ENCODE measurements around the gene FAM131A. TPM values are rescaled to one million over a fixed set of nuclear protein-coding genes. Genes with fewer than 3 reads are reported as not detected.
A peak's percentile ranks its signal among the peaks of the same experiment; 100 is the strongest.

Gene FAM131A
- total and polyA plus RNA-seq, 4 donors = 35.4 to 57.3 (median 46.9) TPM

- Histone ChIP-seq H3K4me3 (ENCODE audit: low read depth, low read length) (peak overlapping the region; percentile 77), H3K4me1 (ENCODE audit: control insufficient read depth, insufficient read depth, low read length) (peaks cover 37% of the 10 kb centered on the region), H3K36me3 (ENCODE audit: control insufficient read depth, insufficient read depth, low read length) (peaks cover 40% of the 10 kb centered on the region), H3K9me3 (ENCODE audit: control insufficient read depth, insufficient read depth, low read length) (no peaks in the 10 kb centered on the region), H3K27ac (ENCODE audit: low read depth, low read length) (peak overlapping the region; percentile 87), H3K27me3 (ENCODE audit: control insufficient read depth, insufficient read depth, low read length) (no peaks in the 10 kb centered on the region)
- no peak for DNase-seq (ENCODE audit: low read depth in 4 of 6, low spot score in 6 of 6)
- whole genome bisulfite sequencing (ENCODE audit: insufficient coverage) = 4% methylated on average over 3 of the region's 6 CpGs
These were observed 21.9 kb upstream of the FAM131A start for GRCh38 chr3:184315543-184315867.

DNA sequence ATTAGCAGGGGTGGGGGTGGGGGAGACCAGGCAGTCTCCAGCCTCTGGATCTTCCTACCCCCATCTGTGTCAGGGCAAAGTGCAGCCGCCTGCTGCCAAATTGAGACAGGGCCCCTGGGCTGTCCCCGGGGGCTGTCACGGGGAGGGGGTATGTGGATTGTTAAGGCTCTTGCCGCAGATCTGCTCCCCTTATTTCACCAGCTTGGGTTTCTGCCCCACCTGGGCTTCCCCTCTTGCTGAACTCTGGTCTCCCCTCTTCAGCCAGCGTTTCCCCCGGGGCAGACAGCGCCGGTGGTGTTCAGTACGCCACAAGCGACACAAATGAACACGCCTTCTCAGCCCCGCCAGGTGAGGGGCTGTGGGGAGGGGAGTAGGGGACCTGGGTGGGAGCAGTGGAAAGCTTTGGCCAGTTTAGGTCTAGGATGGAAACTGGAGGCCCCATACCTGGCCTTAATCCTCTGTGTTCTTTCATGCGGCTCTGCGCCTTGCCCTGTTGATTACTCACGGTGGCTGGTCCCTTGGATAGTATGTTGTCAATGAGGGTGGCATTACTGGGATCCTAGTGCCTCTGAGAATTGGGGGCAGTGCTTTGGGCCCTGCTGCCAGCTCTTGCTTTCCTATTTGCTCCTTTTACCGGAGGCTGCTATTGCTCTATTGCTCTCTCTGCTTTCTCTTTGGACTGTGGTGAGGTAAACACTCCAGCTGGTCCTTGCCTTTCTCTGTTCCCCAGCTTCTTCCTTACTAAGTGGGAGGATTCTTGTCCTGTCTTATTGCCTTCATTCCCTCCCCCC is 21.3 kb upstream of the FAM131A start:
- peaks cover 45% of the 10 kb centered on the region for H3K36me3 ChIP-seq (ENCODE audit: control insufficient read depth, insufficient read depth, low read length)
- peak overlapping the region; percentile 77 for H3K4me3 ChIP-seq (ENCODE audit: low read depth, low read length)
- H3K9me3 ChIP-seq (ENCODE audit: control insufficient read depth, insufficient read depth, low read length) = no peaks in the 10 kb centered on the region
- H3K27me3 ChIP-seq (ENCODE audit: control insufficient read depth, insufficient read depth, low read length) = no peaks in the 10 kb centered on the region
- H3K27ac ChIP-seq (ENCODE audit: low read depth, low read length) = peak overlapping the region; percentile 87
- no peak for DNase-seq (ENCODE audit: low read depth in 4 of 6, low spot score in 6 of 6)
- H3K4me1 ChIP-seq (ENCODE audit: control insufficient read depth, insufficient read depth, low read length) = peaks cover 37% of the 10 kb centered on the region
- 58% methylated on average over 6 of the region's 16 CpGs for WGBS (ENCODE audit: insufficient coverage)

- Histone ChIP-seq H3K9me3 (ENCODE audit: control insufficient read depth, insufficient read depth, low read length) (no peaks in the 10 kb centered on the region), H3K4me1 (ENCODE audit: control insufficient read depth, insufficient read depth, low read length) (peaks cover 37% of the 10 kb centered on the region), H3K27me3 (ENCODE audit: control insufficient read depth, insufficient read depth, low read length) (no peaks in the 10 kb centered on the region), H3K4me3 (ENCODE audit: low read depth, low read length) (no peak overlapping the region), H3K36me3 (ENCODE audit: control insufficient read depth, insufficient read depth, low read length) (peaks cover 52% of the 10 kb centered on the region), H3K27ac (ENCODE audit: low read depth, low read length) (no peak overlapping the region)
- 85% methylated on average over 6 of the region's 7 CpGs for WGBS (ENCODE audit: insufficient coverage)
- no peak for DNase-seq (ENCODE audit: low read depth in 4 of 6, low spot score in 6 of 6)
These were observed 20.6 kb upstream of the FAM131A start for GRCh38 chr3:184316792-184317191.

DNA sequence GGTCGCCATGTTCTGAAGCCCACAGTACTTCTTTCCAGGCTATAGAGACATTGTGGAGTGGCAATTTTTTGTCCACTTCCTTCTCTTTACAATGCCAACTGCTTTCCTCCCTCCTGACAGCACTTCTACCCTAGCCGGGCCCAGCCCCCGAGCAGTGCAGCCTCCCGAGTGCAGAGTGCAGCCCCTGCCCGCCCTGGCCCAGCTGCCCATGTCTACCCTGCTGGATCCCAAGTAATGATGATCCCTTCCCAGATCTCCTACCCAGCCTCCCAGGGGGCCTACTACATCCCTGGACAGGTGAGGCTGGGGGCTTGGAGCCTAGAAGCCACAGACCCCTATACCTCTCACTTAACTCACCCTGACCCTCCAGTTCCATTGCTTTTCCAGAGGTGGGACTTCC is 20.2 kb upstream of the FAM131A start:
- no peak overlapping the region for H3K27ac ChIP-seq (ENCODE audit: low read depth, low read length)
- no peaks in the 10 kb centered on the region for H3K27me3 ChIP-seq (ENCODE audit: control insufficient read depth, insufficient read depth, low read length)
- DNase-seq (ENCODE audit: low read depth in 4 of 6, low spot score in 6 of 6) = no peak
- H3K9me3 ChIP-seq (ENCODE audit: control insufficient read depth, insufficient read depth, low read length) = no peaks in the 10 kb centered on the region
- H3K4me3 ChIP-seq (ENCODE audit: low read depth, low read length) = no peak overlapping the region
- H3K36me3 ChIP-seq (ENCODE audit: control insufficient read depth, insufficient read depth, low read length) = peaks cover 56% of the 10 kb centered on the region
- 78% methylated on average over 4 of the region's 5 CpGs for WGBS (ENCODE audit: insufficient coverage)
- peaks cover 37% of the 10 kb centered on the region for H3K4me1 ChIP-seq (ENCODE audit: control insufficient read depth, insufficient read depth, low read length)

DNA sequence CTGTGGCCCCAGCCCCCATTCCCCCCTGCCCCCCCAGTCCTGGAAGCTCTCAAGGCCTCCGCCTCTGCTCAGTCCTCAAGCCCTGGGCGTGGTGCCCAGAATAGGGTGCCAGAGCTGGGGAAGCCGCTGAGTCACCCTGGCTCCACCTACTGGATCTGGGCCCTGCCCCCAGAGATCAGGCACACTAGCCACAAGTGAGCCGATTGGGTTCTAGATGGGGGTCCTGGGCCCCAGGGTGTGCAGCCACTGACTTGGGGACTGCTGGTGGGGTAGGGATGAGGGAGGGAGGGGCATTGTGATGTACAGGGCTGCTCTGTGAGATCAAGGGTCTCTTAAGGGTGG is 17.3 kb upstream of the FAM131A start:
- peaks cover 84% of the 10 kb centered on the region for H3K36me3 ChIP-seq (ENCODE audit: control insufficient read depth, insufficient read depth, low read length)
- no peaks in the 10 kb centered on the region for H3K27me3 ChIP-seq (ENCODE audit: control insufficient read depth, insufficient read depth, low read length)
- H3K27ac ChIP-seq (ENCODE audit: low read depth, low read length) = peak overlapping the region; percentile 2
- no peaks in the 10 kb centered on the region for H3K9me3 ChIP-seq (ENCODE audit: control insufficient read depth, insufficient read depth, low read length)
- peak in 2 of 6 donors; percentile 49 to 92 for DNase-seq (ENCODE audit: low read depth in 4 of 6, low spot score in 6 of 6)
- 37% methylated on average over 3 of the region's 4 CpGs for WGBS (ENCODE audit: insufficient coverage)
- H3K4me3 ChIP-seq (ENCODE audit: low read depth, low read length) = no peak overlapping the region
- peaks cover 31% of the 10 kb centered on the region for H3K4me1 ChIP-seq (ENCODE audit: control insufficient read depth, insufficient read depth, low read length)

DNA sequence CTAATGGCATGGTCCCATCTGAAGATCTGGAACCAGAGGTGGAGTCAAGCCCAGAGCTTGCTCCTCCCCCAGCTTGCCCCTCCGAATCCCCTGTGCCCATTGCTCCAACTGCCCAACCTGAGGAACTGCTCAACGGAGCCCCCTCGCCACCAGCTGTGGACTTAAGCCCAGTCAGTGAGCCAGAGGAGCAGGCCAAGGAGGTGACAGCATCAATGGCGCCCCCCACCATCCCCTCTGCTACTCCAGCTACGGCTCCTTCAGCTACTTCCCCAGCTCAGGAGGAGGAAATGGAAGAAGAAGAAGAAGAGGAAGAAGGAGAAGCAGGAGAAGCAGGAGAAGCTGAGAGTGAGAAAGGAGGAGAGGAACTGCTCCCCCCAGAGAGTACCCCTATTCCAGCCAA is 15.7 kb upstream of the FAM131A start:
- Histone ChIP-seq H3K4me1 (ENCODE audit: control insufficient read depth, insufficient read depth, low read length) (peaks cover 19% of the 10 kb centered on the region), H3K4me3 (ENCODE audit: low read depth, low read length) (no peak overlapping the region), H3K36me3 (ENCODE audit: control insufficient read depth, insufficient read depth, low read length) (peaks cover 91% of the 10 kb centered on the region), H3K27me3 (ENCODE audit: control insufficient read depth, insufficient read depth, low read length) (no peaks in the 10 kb centered on the region), H3K27ac (ENCODE audit: low read depth, low read length) (no peak overlapping the region), H3K9me3 (ENCODE audit: control insufficient read depth, insufficient read depth, low read length) (no peaks in the 10 kb centered on the region)
- WGBS (ENCODE audit: insufficient coverage) = 90% methylated on average over 1 of the region's 5 CpGs
- no peak for DNase-seq (ENCODE audit: low read depth in 4 of 6, low spot score in 6 of 6)

DNA sequence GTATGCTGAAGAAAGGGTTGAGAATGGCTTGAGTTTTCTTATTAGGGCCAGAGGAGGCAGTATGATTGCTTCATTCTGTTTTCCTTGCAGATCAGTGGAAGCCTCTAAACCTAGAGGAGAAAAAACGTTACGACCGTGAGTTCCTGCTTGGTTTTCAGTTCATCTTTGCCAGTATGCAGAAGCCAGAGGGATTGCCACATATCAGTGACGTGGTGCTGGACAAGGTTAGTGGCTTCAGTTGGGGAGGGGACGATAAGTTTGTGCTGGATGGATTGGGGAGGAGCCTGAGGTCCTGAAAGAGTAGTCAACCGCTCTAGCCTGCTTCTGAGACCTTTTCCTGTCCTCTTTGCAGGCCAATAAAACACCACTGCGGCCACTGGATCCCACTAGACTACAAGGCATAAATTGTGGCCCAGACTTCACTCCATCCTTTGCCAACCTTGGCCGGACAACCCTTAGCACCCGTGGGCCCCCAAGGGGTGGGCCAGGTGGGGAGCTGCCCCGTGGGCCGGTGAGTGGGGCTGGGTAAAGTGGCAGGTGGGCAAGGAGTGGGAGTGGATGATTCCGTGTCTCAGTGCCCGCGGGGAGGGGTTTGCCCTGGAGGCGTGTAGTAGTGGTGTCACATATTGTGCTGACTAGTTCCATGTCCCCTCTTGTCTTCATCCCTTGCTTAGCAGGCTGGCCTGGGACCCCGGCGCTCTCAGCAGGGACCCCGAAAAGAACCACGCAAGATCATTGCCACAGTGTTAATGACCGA is 14.5 kb upstream of the FAM131A start:
- Histone ChIP-seq H3K27me3 (ENCODE audit: control insufficient read depth, insufficient read depth, low read length) (no peaks in the 10 kb centered on the region), H3K27ac (ENCODE audit: low read depth, low read length) (no peak overlapping the region), H3K4me1 (ENCODE audit: control insufficient read depth, insufficient read depth, low read length) (peaks cover 13% of the 10 kb centered on the region), H3K4me3 (ENCODE audit: low read depth, low read length) (no peak overlapping the region), H3K9me3 (ENCODE audit: control insufficient read depth, insufficient read depth, low read length) (no peaks in the 10 kb centered on the region), H3K36me3 (ENCODE audit: control insufficient read depth, insufficient read depth, low read length) (peaks cover 95% of the 10 kb centered on the region)
- DNase-seq (ENCODE audit: low read depth in 4 of 6, low spot score in 6 of 6) = no peak
- WGBS (ENCODE audit: insufficient coverage) = 94% methylated on average over 18 of the region's 20 CpGs

- H3K36me3 ChIP-seq (ENCODE audit: control insufficient read depth, insufficient read depth, low read length) = peaks cover 97% of the 10 kb centered on the region
- WGBS (ENCODE audit: insufficient coverage) = 93% methylated on average over 8 of the region's 8 CpGs
- no peaks in the 10 kb centered on the region for H3K9me3 ChIP-seq (ENCODE audit: control insufficient read depth, insufficient read depth, low read length)
- peaks cover 13% of the 10 kb centered on the region for H3K4me1 ChIP-seq (ENCODE audit: control insufficient read depth, insufficient read depth, low read length)
- H3K27me3 ChIP-seq (ENCODE audit: control insufficient read depth, insufficient read depth, low read length) = no peaks in the 10 kb centered on the region
- no peak overlapping the region for H3K27ac ChIP-seq (ENCODE audit: low read depth, low read length)
- no peak overlapping the region for H3K4me3 ChIP-seq (ENCODE audit: low read depth, low read length)
- DNase-seq (ENCODE audit: low read depth in 4 of 6, low spot score in 6 of 6) = no peak
These were observed 13.7 kb upstream of the FAM131A start for GRCh38 chr3:184323696-184324095.

DNA sequence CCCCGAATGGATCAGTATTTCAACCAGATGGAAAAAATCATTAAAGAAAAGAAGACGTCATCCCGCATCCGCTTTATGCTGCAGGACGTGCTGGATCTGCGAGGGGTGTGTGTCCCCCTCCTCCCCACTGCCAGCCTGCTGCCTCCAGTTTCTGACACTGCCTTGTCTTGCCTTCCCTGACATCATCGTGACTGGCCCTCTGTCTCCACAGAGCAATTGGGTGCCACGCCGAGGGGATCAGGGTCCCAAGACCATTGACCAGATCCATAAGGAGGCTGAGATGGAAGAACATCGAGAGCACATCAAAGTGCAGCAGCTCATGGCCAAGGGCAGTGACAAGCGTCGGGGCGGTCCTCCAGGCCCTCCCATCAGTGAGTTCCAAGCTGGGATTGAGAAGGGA is 12.1 kb upstream of the FAM131A start:
- Histone ChIP-seq H3K4me1 (ENCODE audit: control insufficient read depth, insufficient read depth, low read length) (peaks cover 2% of the 10 kb centered on the region), H3K27ac (ENCODE audit: low read depth, low read length) (no peak overlapping the region), H3K27me3 (ENCODE audit: control insufficient read depth, insufficient read depth, low read length) (no peaks in the 10 kb centered on the region), H3K4me3 (ENCODE audit: low read depth, low read length) (no peak overlapping the region), H3K36me3 (ENCODE audit: control insufficient read depth, insufficient read depth, low read length) (peaks cover 97% of the 10 kb centered on the region), H3K9me3 (ENCODE audit: control insufficient read depth, insufficient read depth, low read length) (no peaks in the 10 kb centered on the region)
- DNase-seq (ENCODE audit: low read depth in 4 of 6, low spot score in 6 of 6) = no peak
- WGBS (ENCODE audit: insufficient coverage) = 95% methylated on average over 8 of the region's 13 CpGs
